ENCODE data around the gene STX8.

- TF ChIP-seq, protein P1, sequence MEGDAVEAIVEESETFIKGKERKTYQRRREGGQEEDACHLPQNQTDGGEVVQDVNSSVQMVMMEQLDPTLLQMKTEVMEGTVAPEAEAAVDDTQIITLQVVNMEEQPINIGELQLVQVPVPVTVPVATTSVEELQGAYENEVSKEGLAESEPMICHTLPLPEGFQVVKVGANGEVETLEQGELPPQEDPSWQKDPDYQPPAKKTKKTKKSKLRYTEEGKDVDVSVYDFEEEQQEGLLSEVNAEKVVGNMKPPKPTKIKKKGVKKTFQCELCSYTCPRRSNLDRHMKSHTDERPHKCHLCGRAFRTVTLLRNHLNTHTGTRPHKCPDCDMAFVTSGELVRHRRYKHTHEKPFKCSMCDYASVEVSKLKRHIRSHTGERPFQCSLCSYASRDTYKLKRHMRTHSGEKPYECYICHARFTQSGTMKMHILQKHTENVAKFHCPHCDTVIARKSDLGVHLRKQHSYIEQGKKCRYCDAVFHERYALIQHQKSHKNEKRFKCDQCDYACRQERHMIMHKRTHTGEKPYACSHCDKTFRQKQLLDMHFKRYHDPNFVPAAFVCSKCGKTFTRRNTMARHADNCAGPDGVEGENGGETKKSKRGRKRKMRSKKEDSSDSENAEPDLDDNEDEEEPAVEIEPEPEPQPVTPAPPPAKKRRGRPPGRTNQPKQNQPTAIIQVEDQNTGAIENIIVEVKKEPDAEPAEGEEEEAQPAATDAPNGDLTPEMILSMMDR (IDR thresholded peaks at IDR 0.05): no peak
- TF ChIP-seq POLR2A (IDR thresholded peaks at IDR 0.05) (no peak), POLR2AphosphoS5 (IDR thresholded peaks at IDR 0.05) (no peak)
Measured at GRCh38 chr17:9284884-9285283, 290.7 kb downstream of the STX8 start.

Measured in prostate gland (tissue), 2 donors.